Activated B cell treated with CpG ODN at 0.5 μM for 24 hours (primary cell): ENCODE measurements around the gene AZGP1. TPM values are rescaled to one million over a fixed set of nuclear protein-coding genes. Genes with fewer than 3 reads are reported as not detected.
"Not testable (repeated sequence)": the region's sequence is repeated elsewhere in the genome, so short reads cannot be mapped to it uniquely, and the experiment has no call there.

Source experiments
- ATAC-seq: fragments of 200-7000 bp; cut with Tn5 transposase; one replicate; pipeline ENCODE4 v1.10.0; 2021; ENCODE audit warnings: low read depth, mild to moderate bottlenecking, moderate library complexity
- CTCF ChIA-PET: fragments of 350-600 bp; sonication (Branson Sonifier 250); formaldehyde crosslinking; loops from one replicate; lab custom pipeline; 2021; ENCODE audit warnings: antibody characterized with exemption; lab: Charles Lee
- POLR2A ChIA-PET: fragments of 350-600 bp; sonication (Branson Sonifier 250); formaldehyde crosslinking; loops from one replicate; lab custom pipeline; 2021; ENCODE audit warnings: antibody characterized with exemption; lab: Charles Lee
- DNase-seq: peaks from one replicate; pipeline ENCODE4 v3.0.0; 2022
- H3K27ac Mint-ChIP-seq: one replicate; pipeline ENCODE4 v1.8.0; 2020; ENCODE audit warnings: mixed read lengths
- H3K27me3 Mint-ChIP-seq: one replicate; pipeline ENCODE4 v1.8.0; 2021; ENCODE audit warnings: mixed read lengths
- H3K36me3 Mint-ChIP-seq: one replicate; pipeline ENCODE4 v1.8.0; 2021; ENCODE audit warnings: low read depth, mixed read lengths
- H3K4me1 Mint-ChIP-seq: one replicate; pipeline ENCODE4 v1.8.0; 2021; ENCODE audit warnings: mixed read lengths
- H3K4me3 Mint-ChIP-seq: one replicate; pipeline ENCODE4 v1.8.0; 2020; ENCODE audit warnings: mild to moderate bottlenecking, mixed read lengths
- H3K9me3 Mint-ChIP-seq: one replicate; pipeline ENCODE4 v1.8.0; 2020; ENCODE audit warnings: mixed read lengths
- intact Hi-C: fragments of 100-400 bp; cut with micrococcal nuclease; formaldehyde crosslinking; loops from one replicate; pipeline ENCODE4 v1.15.1; 2024
- total RNA-seq: library from RNA; stranded (reverse); gene quantifications from 2 replicates; pipeline ENCODE4 v1.2.3, GENCODE V29; 2022
- TF ChIP-seq, protein P1 (sequence below): fragments of 200-600 bp; IDR thresholded peaks from one replicate; pipeline ENCODE4 v1.8.0; 2022; ENCODE audit warnings: antibody characterized with exemption, mild to moderate bottlenecking

Gene AZGP1
- total RNA-seq, 1 donor from 2014 or later, result not detected

DNA sequence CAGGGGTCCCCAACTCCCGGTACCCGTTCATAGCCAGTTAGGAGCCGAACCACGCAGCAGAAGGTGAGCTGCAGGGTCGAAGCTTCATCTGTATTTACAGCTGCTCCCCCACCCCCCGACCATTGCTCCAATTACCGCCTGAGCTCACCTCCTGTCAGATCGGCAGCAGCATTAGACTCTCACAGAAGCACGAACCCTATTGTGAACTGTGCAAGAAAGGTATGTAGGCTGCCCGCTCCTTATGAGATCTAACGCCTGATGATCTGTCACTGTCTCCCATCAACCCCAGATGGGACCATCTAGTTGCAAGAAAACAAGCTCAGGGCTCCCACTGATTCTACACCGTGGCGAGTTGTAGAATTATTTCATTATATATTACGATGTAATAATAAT, 14.6 kb upstream of the AZGP1 start:
- ATAC-seq, result no peak
- intact Hi-C loops, result loop anchor here (10.0 kb wide), 1 partner anchor 414 kb away; no protein-coding TSS in a partner anchor
- no peaks in the 10 kb centered on the region for H3K9me3 Mint-ChIP-seq

DNA sequence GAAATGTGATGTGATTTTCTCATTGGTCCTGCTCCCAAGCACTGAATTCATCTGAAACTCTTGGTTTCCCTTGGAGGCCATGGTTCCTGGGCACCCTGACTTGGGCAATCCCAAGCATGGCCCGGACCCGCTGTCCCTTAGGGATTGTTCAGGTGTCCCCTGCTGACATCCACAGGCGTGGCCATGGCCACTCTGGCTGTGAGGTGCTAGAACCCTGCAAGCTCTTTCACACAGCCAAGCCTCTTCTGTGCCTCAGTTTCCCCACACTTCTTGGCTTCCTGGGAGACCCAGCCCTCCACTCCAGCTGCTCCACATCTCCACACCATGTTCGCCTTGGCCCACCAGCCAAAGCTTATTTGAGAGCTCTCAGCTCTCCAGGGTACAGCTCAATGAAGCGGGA, 12.0 kb upstream of the AZGP1 start:
- H3K36me3 Mint-ChIP-seq, result no peaks in the 10 kb centered on the region
- CTCF ChIA-PET, result interaction anchor here (1.4 kb wide), 1 partner anchor 75 kb away, joined by 3 read pairs; no protein-coding TSS in a partner anchor
- no peak overlapping the region for H3K27ac Mint-ChIP-seq
- H3K4me1 Mint-ChIP-seq, result peaks cover 3% of the 10 kb centered on the region
- DNase-seq, result no peak
- H3K4me3 Mint-ChIP-seq, result no peak overlapping the region
- intact Hi-C loops, result no loop called here
- peaks cover 30% of the 10 kb centered on the region for H3K27me3 Mint-ChIP-seq
- no peak for ATAC-seq
- TF ChIP-seq, protein P1, sequence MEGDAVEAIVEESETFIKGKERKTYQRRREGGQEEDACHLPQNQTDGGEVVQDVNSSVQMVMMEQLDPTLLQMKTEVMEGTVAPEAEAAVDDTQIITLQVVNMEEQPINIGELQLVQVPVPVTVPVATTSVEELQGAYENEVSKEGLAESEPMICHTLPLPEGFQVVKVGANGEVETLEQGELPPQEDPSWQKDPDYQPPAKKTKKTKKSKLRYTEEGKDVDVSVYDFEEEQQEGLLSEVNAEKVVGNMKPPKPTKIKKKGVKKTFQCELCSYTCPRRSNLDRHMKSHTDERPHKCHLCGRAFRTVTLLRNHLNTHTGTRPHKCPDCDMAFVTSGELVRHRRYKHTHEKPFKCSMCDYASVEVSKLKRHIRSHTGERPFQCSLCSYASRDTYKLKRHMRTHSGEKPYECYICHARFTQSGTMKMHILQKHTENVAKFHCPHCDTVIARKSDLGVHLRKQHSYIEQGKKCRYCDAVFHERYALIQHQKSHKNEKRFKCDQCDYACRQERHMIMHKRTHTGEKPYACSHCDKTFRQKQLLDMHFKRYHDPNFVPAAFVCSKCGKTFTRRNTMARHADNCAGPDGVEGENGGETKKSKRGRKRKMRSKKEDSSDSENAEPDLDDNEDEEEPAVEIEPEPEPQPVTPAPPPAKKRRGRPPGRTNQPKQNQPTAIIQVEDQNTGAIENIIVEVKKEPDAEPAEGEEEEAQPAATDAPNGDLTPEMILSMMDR, result no peak
- POLR2A ChIA-PET, result no interaction called here
- H3K9me3 Mint-ChIP-seq, result no peaks in the 10 kb centered on the region

More for the DNA sequence above, 14.6 kb upstream of the AZGP1 start:
- TF ChIP-seq, protein P1, result no peak
- ChIA-PET CTCF (interaction anchor here (1.1 to 3.1 kb wide), 8 partner anchors 12 to 142 kb away, joined by 3 to 19 read pairs (median 6); partner anchors contain the start of gene TRIM4), POLR2A (interaction anchor here (0.6 kb wide), 1 partner anchor 621 kb away, joined by 3 read pairs; no protein-coding TSS in a partner anchor)
- Mint-ChIP-seq H3K4me3 (no peak overlapping the region), H3K27me3 (peaks cover 20% of the 10 kb centered on the region), H3K27ac (no peak overlapping the region), H3K36me3 (no peaks in the 10 kb centered on the region), H3K4me1 (peaks cover 3% of the 10 kb centered on the region)
- no peak for DNase-seq

DNA sequence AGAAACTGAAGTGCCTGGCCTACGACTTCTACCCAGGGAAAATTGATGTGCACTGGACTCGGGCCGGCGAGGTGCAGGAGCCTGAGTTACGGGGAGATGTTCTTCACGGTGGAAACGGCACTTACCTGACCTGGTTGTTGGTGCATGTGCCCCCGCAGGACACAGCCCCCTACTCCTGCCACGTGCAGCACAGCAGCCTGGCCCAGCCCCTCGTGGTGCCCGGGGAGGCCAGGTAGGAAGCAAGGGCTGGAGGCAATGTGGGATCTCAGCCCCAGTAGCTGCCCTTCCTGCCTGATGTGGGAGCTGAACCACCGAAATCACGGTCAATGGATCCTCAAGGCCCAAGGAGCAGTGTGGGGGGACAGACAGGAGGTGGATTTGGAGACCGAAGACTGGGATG, 11.5 kb upstream of the AZGP1 start:
- ATAC-seq, H3K4me3 Mint-ChIP-seq, intact Hi-C loops, H3K36me3 Mint-ChIP-seq, H3K4me1 Mint-ChIP-seq, POLR2A ChIA-PET, H3K27ac Mint-ChIP-seq, H3K9me3 Mint-ChIP-seq, DNase-seq: not testable (repeated sequence)
- peaks cover 28% of the 10 kb centered on the region for H3K27me3 Mint-ChIP-seq
- CTCF ChIA-PET, result interaction anchor here (1.4 kb wide), 1 partner anchor 74 kb away, joined by 3 read pairs; no protein-coding TSS in a partner anchor

DNA sequence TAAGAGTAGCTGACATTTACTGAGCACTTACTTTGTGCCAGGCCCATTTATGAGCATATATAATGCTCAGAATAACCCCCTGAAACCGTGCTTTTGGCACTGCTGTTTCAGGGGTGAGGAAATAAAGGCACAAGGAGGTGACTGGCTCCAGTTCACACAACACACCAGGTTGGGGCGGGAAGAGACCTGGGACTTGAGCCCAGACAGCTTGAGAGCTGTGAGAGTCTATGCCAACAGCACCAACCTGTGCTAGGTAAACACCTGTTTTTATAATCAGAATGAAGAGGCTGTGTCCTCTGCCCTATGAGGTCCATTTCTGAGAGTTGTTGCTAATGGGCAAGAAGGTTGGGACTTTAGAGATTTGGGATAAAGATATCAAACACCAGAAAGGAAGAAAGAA, 8.8 kb upstream of the AZGP1 start:
- H3K4me3 Mint-ChIP-seq, result no peak overlapping the region
- no peaks in the 10 kb centered on the region for H3K36me3 Mint-ChIP-seq
- peaks cover 3% of the 10 kb centered on the region for H3K4me1 Mint-ChIP-seq
- CTCF ChIA-PET, result no interaction called here
- no peak for ATAC-seq
- H3K27ac Mint-ChIP-seq, result no peak overlapping the region
- no peak for DNase-seq
- peaks cover 26% of the 10 kb centered on the region for H3K27me3 Mint-ChIP-seq
- peaks cover 4% of the 10 kb centered on the region for H3K9me3 Mint-ChIP-seq
- intact Hi-C loops, result no loop called here
- TF ChIP-seq, protein P1, result no peak
- POLR2A ChIA-PET, result interaction anchor here (0.5 kb wide), 1 partner anchor 181 kb away, joined by 3 read pairs; no protein-coding TSS in a partner anchor

DNA sequence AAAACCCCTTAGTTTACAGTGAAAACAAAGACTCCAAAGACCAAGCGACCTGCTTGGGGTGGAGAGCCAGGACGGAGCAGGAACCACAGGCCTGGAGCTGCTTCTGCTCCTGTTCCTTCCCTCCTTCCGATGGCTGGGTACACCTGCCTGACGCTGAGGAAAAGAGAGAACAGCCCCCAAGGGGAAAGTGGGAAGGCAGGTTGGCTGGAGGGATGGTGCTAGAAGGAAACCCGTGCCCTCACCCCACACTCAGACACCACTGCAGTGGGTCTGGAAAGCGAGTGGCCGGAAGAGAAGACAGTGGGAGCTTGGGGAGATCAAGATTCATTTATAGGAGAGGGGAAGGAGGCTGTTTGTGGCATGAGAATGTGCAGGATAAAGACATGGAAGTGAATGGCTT, 5.2 kb upstream of the AZGP1 start:
- H3K4me1 Mint-ChIP-seq, H3K4me3 Mint-ChIP-seq, H3K36me3 Mint-ChIP-seq, DNase-seq, H3K9me3 Mint-ChIP-seq, POLR2A ChIA-PET, intact Hi-C loops, H3K27ac Mint-ChIP-seq, ATAC-seq: not testable (repeated sequence)
- peaks cover 16% of the 10 kb centered on the region for H3K27me3 Mint-ChIP-seq
- CTCF ChIA-PET, result interaction anchor here (2.6 kb wide), 1 partner anchor 151 kb away, joined by 10 read pairs; no protein-coding TSS in a partner anchor

DNA sequence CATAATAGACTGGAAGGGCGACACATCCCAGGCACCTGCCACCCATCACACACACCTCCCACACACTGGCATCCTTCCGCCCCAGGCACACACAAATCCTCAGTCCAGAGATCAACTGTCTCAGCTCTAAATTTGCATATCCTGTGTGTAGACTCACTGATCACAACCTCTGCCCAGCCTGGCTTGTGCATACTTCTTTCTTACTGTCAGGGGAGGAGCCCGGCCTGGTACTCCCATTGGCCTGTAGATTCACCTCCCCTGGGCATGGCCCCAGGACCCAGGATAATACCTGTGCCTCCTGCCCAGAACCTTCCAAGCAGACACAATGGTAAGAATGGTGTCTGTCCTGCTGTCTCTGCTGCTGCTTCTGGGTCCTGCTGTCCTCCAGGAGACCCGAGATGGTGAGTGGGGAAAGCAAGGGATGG, 4.6 kb upstream of the AZGP1 start:
- DNase-seq, POLR2A ChIA-PET, ATAC-seq, H3K4me3 Mint-ChIP-seq, H3K4me1 Mint-ChIP-seq, H3K9me3 Mint-ChIP-seq, H3K27ac Mint-ChIP-seq, H3K36me3 Mint-ChIP-seq, intact Hi-C loops: not testable (repeated sequence)
- CTCF ChIA-PET, result interaction anchor here (0.7 to 2.6 kb wide), 8 partner anchors 18 to 151 kb away, joined by 3 to 10 read pairs (median 4); no protein-coding TSS in a partner anchor
- peaks cover 20% of the 10 kb centered on the region for H3K27me3 Mint-ChIP-seq

DNA sequence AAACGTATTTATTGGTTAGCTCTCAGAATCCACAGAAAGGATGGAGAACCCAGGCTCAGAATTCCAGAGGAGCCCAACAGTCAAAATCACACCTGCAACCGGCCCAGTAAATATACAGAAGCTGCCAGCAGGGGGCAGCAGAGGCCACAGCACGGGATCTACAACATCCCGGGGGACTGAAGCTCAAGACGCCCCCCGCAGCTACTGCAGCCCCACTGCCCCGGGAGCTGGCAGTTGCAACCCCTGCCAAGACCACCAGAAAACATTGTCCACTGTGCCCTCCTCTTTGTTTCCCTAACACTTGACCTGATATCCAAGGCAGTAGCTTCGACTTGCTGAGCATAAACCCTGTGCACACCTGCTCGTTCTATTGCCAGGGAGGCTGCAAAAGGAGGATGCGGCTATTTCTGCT, 4.0 kb upstream of the AZGP1 start:
- DNase-seq, result peak; percentile 53
- H3K36me3 Mint-ChIP-seq, H3K4me1 Mint-ChIP-seq, H3K9me3 Mint-ChIP-seq, H3K4me3 Mint-ChIP-seq, H3K27ac Mint-ChIP-seq, POLR2A ChIA-PET: not testable (repeated sequence)
- peaks cover 21% of the 10 kb centered on the region for H3K27me3 Mint-ChIP-seq
- peak; percentile 86 for ATAC-seq
- CTCF ChIA-PET, result interaction anchor here (0.7 to 2.6 kb wide), 9 partner anchors 13 to 152 kb away, joined by 3 to 10 read pairs (median 3); no protein-coding TSS in a partner anchor
- intact Hi-C loops, result loop anchor here (1.0 to 2.0 kb wide), 3 partner anchors 11 to 151 kb away; no protein-coding TSS in a partner anchor
